Measurements from ENCODE around the gene LTF.
"Not testable (repeated sequence)": the region's sequence is repeated elsewhere in the genome, so short reads cannot be mapped to it uniquely, and the experiment has no call there.

LTF gene

DNA sequence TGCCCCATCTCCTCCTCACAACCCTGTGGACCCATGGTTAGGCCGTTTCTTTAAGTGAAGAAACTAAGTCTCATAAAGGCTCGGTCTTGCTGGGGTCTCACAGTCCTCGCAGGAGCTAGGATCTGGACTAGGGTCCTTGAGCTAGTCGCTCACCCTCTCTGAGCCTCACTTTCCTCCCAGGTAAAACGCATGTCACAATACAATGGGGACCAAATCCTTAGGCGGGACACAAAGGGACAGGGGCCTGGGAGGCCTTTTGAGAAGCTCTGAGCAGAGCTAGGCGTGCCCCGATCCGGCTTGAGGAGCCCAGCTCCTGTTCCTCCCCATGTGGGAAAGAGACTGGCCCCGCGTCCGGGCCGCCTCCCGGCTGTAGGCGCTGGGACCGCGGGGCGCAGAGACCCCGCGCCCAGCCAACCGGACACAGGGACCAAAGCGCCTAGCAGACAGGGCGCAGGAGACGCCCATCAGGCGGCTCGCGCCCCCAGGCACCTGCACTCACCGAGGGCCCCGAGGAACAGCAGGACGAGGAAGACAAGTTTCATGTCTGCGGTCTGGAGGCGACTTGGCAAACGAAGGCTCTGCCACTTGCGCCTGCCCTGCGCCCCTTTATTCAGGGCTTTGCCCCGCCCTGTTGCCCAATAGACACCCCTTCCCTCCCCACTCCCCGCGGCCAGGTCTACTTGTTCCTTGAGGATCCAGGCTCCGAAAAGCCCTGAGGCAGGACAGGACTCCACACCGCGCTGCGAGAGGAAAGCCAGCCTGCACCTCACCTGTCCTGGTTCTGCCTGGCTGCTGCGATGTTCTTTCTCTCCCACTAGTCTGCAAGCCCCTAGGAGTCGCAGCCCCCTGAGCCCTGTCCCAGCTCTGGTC is at the start of gene LTF:
Gene LTF, minus strand, starts transcription at position 580 of the 870 bp plus-strand sequence. Its CDS starts 38 bp downstream, at position 542.
- DNase-seq = no peak
- in situ Hi-C loops (cut with HindIII; ENCODE audit: low pct_ligation_motif_present, low pct_unique_long_range_greater_than_20kb, low sequenced_read_pairs) = no loop called here

DNA sequence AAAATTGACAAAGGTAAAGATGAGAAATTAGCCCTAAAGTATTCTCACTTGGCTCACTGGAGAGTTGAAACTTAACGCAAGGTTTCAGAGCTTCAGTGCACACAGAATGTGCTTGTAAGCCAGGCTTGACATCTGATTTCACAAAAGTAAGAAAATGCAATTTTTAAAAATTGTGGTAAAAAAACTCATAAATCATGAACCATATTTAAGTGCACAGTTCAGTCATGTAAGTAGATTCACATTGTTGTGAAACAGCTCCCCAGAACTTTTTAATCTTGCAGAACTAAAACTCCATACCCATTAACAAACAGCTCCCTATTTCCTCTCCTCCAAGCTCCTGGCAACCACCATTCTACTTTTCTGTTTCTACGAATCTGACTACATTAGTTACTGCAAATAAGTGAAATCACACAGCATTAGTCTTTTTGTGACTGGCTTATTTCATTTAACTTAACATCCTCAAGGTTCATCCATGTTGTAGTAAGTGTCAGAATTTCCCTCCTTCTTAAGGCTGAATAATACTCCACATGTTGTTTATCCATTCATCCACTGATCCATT is 47.6 kb upstream of the LTF start:
- no peak for DNase-seq
- in situ Hi-C loops (cut with HindIII; ENCODE audit: low pct_ligation_motif_present, low pct_unique_long_range_greater_than_20kb, low sequenced_read_pairs) = no loop called here

DNA sequence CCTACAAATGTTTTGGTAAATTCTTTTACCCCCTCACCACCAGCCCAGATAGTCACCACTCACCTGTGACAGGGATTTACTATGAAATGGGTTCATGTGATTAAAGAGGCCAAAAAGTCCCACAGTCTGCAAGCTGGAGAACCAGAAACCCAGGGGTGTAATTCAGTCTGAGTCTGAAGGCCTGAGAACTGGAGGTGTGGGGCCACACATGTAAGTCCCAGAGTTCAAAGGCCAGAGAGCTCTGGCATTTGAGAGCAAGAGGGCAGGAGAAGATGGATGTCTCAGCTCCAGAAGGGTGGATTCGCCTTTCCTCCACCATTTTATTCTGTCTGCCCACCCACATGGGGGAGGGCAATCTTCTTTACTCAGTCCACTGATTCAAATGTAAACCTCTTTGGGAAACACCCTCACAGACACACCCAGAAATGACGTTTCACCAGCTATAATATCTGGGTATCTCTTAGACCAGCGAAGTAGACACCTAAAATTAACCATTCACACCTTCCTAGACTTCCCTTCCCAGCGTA is 45.0 kb upstream of the LTF start:
- in situ Hi-C loops (cut with HindIII; ENCODE audit: low pct_ligation_motif_present, low pct_unique_long_range_greater_than_20kb, low sequenced_read_pairs) = no loop called here
- no peak for DNase-seq

DNA sequence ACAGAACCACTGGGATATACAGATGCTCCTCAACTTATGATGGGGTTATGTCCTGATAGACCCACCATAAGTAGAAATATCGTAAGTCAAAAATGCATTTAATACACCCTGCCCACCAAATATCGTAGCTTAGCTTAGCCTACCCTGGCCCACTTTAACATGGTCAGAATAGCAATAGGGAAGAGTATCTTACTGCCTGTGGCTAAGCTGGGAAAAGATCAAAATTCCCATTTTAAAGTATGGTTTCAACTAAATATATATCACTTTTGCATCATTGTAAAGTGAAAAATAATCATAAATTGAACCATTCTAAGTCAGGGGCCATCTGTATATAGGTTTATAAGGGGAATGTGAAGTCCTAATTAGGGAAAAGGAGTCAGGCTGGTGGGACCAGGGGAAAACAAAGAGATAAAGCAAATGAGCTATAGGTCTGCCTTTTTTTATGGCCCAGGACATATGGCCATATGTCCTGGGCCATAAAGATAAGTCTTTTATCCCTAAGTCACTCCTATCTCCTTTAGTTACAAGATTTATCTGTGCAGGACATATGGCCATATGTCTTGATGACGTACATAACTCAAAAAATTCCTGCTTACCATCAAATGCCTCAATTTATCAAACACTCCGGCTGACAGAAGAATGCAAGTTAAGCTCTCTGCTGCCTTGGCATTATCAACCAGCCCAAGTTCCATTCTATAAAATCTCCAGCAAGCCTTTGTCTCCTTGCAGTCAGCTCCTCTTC is 44.3 kb upstream of the LTF start:
- no peak for DNase-seq
- in situ Hi-C loops (cut with HindIII; ENCODE audit: low pct_ligation_motif_present, low pct_unique_long_range_greater_than_20kb, low sequenced_read_pairs) = no loop called here

DNA sequence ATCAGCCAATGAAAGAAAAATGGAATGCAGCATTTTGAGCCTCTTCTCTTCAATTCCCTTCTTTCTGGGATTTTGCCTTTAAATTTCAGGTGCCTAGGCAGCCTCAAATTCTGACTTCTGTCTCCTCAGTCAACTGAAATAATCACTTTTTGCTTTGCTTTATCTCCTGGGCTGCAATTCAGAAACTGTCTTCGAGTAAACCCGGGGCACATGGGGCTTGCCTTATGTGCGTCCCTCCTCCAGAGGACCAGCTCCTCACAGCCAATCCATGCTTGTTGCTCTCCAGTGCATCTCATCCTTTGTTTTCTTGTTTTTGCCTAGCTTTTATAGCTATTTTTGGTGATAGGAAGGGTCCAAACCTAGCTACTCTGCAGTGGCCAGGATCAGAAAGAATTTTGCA is 41.8 kb upstream of the LTF start:
- in situ Hi-C loops (cut with HindIII; ENCODE audit: low pct_ligation_motif_present, low pct_unique_long_range_greater_than_20kb, low sequenced_read_pairs) = no loop called here
- DNase-seq = no peak

DNA sequence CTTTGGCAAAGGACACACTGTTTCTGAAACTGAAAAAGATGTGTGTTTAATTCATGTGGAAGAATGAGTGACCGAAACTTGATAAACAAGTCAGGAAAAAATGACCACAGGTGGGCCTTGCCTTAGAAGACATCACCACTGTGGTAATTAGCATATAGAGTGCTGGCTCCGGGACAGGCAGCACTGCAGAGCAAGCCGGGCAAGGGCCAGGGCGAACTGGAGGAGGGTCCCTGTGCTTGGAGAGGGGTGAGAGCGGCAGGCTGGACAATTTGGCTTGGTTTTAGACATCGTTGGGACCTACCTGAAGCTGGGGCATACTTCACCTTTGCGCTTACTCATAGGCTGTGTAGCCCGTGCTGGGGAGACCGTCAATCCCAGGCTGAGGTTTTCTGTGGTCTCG is 41.2 kb upstream of the LTF start:
- DNase-seq = no peak
- in situ Hi-C loops (cut with HindIII; ENCODE audit: low pct_ligation_motif_present, low pct_unique_long_range_greater_than_20kb, low sequenced_read_pairs) = no loop called here

DNA sequence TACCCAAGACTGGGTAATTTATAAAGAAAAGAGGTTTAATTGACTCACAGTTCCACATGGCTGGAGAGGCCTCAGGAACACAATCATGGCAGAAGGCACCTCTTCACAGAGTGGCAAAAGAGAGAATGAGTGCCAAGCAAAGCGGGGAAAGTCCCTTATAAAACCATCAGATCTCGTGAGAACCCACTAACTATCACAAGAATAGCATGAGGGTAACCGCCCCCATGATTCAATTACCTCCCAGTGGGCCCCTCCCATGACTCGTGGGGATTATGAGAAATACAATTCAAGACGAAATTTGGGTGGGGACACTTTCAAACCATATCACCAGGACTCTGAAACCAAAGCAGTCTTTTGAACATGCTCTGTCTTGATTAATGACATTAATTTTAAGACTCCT is 40.1 kb upstream of the LTF start:
- DNase-seq = no peak
- in situ Hi-C loops (cut with HindIII; ENCODE audit: low pct_ligation_motif_present, low pct_unique_long_range_greater_than_20kb, low sequenced_read_pairs) = no loop called here

DNA sequence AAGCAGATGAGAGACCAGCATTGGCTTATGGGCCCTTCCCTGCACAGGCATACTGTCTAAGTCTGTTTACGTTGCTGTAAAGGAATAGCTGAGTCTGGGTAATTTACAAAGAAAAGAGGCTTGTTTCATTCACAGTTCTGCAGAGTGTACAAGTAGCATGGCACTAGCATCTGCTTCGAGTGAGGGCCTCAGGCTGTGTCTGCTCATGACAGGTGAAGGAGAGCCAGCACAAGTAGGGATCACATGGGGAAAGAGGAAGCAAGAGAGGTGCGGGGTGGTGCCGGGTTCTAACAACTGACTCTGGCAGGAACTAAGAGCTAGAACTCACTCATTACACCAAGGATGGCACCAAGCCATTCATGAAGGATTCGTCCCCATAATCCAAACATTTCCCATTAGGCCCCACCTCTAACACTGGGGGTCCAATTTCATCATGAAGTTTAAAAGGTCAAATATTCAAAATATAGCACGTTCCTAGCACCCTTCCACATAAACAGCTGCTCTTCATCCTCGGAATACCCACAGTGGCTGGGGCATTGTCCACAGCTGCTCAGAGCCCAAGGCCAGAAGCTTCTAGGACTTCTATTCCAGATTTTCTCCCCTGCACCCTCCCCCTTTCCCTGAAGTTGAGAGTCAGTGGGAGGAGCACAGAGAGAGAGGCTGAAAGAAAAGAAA is 38.6 kb upstream of the LTF start:
- in situ Hi-C loops (cut with HindIII; ENCODE audit: low pct_ligation_motif_present, low pct_unique_long_range_greater_than_20kb, low sequenced_read_pairs) = no loop called here
- no peak for DNase-seq

DNA sequence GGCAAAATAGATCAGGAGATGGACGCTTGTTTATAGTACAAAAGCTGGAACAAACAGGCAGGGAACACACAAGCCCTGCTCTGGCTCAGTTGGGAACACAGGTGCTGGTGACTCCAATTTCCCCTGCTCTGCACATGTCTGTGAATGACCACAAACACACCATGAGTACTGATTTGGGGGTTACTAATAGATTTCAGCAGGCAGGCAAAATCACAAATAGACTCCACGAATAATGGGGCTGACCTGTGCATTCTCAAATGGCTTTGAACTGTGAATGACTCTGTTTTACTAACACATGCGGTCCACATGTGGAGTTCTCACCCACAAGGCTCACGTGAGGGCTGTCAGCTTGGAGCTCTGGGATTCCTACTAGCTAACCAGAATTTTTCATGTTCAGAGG is 37.0 kb upstream of the LTF start:
- in situ Hi-C loops (cut with HindIII; ENCODE audit: low pct_ligation_motif_present, low pct_unique_long_range_greater_than_20kb, low sequenced_read_pairs) = no loop called here
- DNase-seq = no peak

DNA sequence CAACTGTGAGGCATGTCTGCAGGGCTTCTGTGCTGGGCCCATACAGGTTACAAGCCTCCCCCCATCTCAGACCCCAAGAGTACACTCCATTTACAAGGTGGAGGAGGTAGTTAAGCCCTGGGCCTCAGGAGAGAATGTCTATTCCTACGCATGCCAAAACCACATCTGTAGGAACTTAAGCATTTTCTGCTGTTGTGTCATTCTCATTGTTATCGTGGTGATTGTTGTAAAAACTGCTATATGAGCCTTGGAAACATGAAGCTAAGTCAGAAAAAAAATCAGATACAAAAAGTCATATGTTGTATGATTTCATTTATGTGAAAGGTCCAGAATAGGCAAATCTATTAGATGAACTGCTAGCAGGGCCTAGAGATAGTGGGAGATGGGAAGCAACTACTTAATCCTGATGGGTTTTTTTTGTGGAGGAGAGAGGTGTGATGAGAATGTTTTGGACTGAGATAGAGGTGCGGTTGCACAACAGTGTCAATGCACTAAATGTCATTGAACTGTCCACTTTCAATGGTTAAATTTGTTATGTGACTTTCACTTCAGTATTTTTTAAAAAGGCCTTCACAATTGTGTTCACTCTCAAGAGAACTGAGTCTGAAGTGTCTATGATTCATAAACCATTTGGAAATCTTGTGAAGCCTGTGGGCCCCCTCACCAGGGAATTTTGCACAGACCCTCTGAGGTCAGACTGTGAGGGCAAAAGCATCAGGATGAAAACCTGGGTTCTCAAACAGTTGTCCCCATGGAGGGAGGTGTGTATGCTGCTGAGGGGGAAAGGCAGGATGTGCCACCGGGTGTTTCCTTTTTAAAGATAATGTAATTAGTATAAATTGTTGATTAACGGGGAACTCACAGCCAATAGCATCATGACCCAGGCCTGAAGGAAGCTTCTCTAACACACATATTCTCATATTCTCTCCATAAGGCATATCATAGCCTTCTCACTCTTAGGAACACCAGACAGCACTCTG is 36.2 kb upstream of the LTF start:
- DNase-seq = no peak
- in situ Hi-C loops (cut with HindIII; ENCODE audit: low pct_ligation_motif_present, low pct_unique_long_range_greater_than_20kb, low sequenced_read_pairs) = no loop called here

DNA sequence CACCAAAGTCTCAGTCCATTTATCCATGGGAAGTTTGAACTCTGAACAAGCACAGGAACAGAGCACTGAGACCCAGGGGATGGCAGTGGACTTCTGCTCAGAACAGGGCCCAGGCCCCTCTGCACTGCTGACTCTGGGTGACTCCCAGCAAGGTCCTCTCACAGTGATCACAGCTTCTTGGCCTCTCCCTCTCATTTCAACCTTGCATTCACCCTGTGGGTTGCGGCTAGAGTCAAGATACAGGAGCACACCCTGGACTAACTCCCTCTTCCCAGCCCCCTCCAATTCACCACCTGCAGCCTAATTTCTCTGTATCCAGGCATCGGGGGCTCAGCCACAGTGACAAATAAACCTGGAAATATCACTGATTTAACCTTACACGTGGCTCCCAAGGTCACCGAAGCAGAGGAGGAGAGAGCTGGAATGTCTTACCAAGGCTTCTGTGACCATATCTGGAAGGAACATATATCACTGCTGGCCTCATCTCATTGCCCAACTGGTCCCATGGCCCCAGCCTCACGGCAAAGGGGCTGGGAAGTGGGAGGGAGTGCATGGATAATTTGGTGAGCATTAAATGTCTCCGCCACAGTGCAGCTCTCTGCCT is 34.3 kb upstream of the LTF start:
- no peak for DNase-seq
- in situ Hi-C loops (cut with HindIII; ENCODE audit: low pct_ligation_motif_present, low pct_unique_long_range_greater_than_20kb, low sequenced_read_pairs) = no loop called here

DNA sequence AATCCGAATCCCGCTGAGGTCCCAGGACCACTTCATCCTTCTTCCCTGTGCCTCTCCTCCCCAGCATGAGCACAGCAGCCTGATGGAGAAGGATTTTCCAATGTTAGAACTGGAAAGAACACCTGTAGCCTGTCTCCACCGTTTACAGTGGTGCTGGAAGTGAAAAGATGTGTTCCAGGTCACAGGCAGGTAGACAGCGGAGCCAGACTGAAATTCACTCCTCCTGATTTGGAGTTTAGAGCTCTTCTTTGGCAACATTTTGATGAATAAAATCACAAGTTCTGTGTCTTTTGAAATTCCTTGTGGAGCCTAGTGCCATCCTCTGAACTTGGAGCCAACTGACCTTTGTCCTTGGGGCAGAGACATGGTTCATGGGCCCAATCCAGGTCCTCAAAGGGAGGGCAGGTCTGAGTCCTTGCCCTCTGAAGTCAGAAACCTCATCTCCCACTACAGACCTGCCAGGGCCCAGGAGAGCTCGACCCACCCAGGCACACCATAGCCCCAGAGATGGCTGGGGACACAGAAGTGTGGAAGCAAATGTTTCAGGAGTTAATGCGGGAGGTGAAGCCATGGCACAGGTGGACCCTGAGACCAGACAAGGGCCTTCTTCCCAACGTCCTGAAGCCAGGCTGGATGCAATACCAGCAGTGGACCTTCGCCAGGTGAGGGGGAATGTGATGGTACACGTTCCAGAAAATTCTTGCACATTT is 33.0 kb upstream of the LTF start, which contains the start of gene RTP3:
Gene RTP3, plus strand, starts transcription at position 421 of the 710 bp plus-strand sequence. Its CDS starts 87 bp downstream, at position 508.
- DNase-seq = no peak
- in situ Hi-C loops (cut with HindIII; ENCODE audit: low pct_ligation_motif_present, low pct_unique_long_range_greater_than_20kb, low sequenced_read_pairs) = no loop called here

DNA sequence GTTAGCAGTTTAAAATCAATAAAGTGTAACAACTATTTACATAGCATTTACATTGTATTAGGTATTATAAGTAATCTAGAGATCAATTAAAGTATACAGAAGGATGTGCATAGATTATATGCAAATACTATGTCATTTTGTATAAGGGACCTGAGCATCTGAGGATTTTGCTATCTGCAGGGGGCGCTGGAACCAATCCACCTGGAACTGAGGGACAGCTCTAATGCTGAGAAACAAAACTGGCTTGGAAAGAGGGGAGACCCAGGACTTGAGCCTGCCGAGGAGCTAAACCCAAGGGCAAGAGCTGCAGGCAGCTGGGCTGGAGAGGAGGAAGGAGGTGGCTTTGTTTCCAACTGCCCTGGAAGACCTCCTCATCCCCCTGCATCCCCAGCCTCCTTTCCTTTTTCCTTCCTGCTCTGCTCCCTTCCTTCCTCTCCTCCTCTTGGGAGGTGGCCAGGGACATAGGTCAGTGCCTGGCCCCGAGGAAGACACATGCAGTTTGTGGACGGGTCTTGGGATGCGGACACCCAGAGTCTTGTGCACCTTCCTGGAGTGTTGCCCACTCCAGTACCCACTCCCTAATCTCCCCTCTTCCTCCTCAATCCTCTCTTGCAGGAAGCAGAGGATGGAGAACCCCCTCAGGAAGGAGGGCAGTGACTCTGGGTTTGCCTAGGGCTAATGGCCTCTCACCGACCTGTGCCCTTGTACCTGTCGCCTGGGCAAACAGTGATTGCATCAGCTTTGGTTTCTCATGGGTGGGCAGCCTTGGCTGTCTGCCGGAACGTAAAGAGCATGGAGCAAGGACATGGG is 32.2 kb upstream of the LTF start:
- in situ Hi-C loops (cut with HindIII; ENCODE audit: low pct_ligation_motif_present, low pct_unique_long_range_greater_than_20kb, low sequenced_read_pairs) = no loop called here

DNA sequence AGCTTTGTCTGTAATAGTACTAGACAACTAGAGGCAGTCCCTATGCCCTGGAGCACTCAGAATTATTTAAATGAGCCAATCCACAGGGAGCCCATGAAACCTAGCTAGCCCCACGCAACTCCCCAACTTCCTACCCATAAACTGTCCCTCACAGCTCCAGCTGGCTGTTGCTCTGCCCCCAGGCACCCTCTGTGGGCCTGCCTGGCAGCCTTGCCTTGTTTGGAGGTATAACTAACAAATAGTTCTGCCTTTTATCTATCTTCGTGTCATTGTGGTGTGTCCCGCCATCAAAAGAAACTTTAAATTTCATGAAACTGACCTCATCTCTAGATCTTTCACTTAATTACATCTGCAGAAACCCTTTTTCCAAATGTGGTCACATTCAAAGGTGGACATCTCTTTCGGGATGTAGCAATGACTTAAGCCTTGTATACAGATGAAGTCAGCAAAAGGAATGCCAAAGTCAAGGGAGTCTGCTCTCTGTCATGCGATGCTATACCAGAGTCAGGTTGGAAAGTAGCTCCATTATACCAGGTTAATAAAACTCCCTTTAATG is 31.3 kb upstream of the LTF start:
- DNase-seq = no peak

More for the DNA sequence above, 32.2 kb upstream of the LTF start:
- DNase-seq = peak; percentile 3

DNA sequence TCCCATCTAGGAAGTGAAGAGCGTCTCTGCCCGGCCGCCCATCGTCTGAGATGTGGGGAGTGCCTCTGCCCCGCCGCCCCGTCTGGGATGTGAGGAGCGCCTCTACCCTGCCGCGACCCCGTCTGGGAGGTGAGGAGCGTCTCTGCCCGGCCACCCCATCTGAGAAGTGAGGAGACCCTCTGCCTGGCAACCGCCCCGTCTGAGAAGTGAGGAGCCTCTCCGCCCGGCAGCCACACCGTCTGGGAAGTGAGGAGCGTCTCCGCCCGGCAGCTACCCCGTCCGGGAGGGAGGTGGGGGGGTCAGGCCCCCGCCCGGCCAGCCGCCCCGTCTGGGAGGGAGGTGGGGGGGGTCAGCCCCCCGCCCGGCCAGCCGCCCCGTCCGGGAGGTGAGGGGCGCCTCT is 29.8 kb upstream of the LTF start:
- in situ Hi-C loops (cut with HindIII; ENCODE audit: low pct_ligation_motif_present, low pct_unique_long_range_greater_than_20kb, low sequenced_read_pairs); DNase-seq: not testable (repeated sequence)

More for the DNA sequence above, 31.3 kb upstream of the LTF start:
- in situ Hi-C loops (cut with HindIII; ENCODE audit: low pct_ligation_motif_present, low pct_unique_long_range_greater_than_20kb, low sequenced_read_pairs) = no loop called here
